Brain microvascular endothelial cell (primary cell): ENCODE results near the gene KRTAP5-4.
"Not testable (repeated sequence)": the region's sequence is repeated elsewhere in the genome, so short reads cannot be mapped to it uniquely, and the experiment has no call there.

ENCODE experiments used
- DNase-seq: peaks from one replicate; pipeline ENCODE4 v3.0.0-alpha.2; 2020
- H3K27ac ChIP-seq: fragments of 250-450 bp; sonication (Bioruptor Pico); 2 replicates; pipeline ENCODE4 v1.5.1; 2020; ENCODE audit warnings: mild to moderate bottlenecking, moderate library complexity
- H3K27me3 ChIP-seq: fragments of 250-450 bp; sonication (Bioruptor Pico); replicated peaks from 2 replicates; pipeline ENCODE4 v1.5.1; 2020; ENCODE audit warnings: mild to moderate bottlenecking
- H3K36me3 ChIP-seq: fragments of 250-450 bp; sonication (Bioruptor Pico); replicated peaks from 2 replicates; pipeline ENCODE4 v1.5.1; 2020; ENCODE audit warnings: mild to moderate bottlenecking
- H3K4me3 ChIP-seq: 2 replicates; pipeline ENCODE4 v1.5.1; 2011; ENCODE audit warnings: low read depth, mild to moderate bottlenecking, control low read depth, low read length, moderate library complexity
- CTCF ChIP-seq: IDR thresholded peaks from 2 replicates; pipeline ENCODE4 v1.5.1; 2011; ENCODE audit warnings: low read depth, mild to moderate bottlenecking, moderate library complexity, low read length, control low read depth, inconsistent platforms; ENCODE audit errors: missing control alignments
- in situ Hi-C: cut with HindIII; loops from 2 replicates; pipeline ENCODE4 v1.10.0; 2017; ENCODE audit warnings: low sequenced_read_pairs, low pct_ligation_motif_present

The KRTAP5-4 gene

GRCh38 chr11:1650918-1651262, 29.0 kb upstream of the KRTAP5-4 start:
- in situ Hi-C loops, result no loop called here
- H3K27me3 ChIP-seq, result peaks cover 14% of the 10 kb centered on the region

DNA sequence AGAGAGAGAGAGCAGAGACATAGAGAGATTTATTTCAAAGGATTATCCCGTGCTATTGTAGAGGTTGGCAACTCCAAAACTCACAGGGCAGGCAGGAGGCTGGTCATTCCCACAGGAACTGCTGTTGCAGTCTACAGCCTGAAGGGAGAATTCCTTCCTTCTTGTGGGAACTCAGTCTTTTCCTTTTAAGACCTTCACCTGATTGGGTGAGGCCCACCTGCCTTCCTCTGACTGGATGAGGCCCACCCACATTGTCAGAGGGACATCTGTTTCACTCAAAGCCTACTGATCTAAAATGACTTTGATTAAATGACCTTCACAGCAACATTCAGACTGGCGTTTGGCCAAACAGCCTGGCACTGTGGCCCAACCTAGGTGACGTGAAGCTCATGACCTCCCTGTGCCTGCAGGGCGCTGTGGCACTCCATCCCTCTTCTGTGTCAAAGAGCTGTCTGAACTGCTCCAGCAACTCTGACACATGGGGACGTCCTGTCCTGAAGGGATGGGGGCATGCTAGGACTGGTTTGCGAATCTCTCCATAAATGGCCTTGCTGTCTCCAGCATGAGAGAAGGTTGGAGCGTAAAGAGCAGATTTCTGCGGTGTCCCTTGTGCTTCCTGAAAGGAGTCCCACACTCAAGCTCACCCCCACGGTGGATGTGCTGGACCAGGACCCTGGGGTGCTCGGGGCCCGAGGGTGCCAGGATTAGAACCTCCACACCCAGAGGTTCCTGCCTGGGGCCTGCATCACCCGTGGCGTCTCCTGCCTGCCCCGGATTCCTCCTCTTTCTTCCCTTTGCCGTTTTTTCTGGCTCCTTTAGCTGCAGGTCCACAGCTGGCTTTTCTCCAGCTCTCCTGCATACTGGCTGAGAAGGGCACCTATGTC, 28.3 kb upstream of the KRTAP5-4 start:
- H3K27ac ChIP-seq, result no peak overlapping the region
- no peaks in the 10 kb centered on the region for H3K36me3 ChIP-seq
- peaks cover 12% of the 10 kb centered on the region for H3K27me3 ChIP-seq
- in situ Hi-C loops, result no loop called here
- TF ChIP-seq CTCF, result no peak
- H3K4me3 ChIP-seq, result no peak overlapping the region
- DNase-seq, result no peak

More at GRCh38 chr11:1650918-1651262, 29.0 kb upstream of the KRTAP5-4 start:
- no peak for DNase-seq
- no peaks in the 10 kb centered on the region for H3K36me3 ChIP-seq
- H3K4me3 ChIP-seq, result no peak overlapping the region
- TF ChIP-seq CTCF, result no peak
- no peak overlapping the region for H3K27ac ChIP-seq

GRCh38 chr11:1648653-1649420, 26.9 kb upstream of the KRTAP5-4 start:
- no peak for DNase-seq
- in situ Hi-C loops, result no loop called here
- Histone ChIP-seq H3K36me3 (no peaks in the 10 kb centered on the region), H3K4me3 (no peak overlapping the region), H3K27me3 (peaks cover 3% of the 10 kb centered on the region), H3K27ac (no peak overlapping the region)
- no peak for TF ChIP-seq CTCF

- Histone ChIP-seq H3K27me3 (peaks cover under 1% of the 10 kb centered on the region), H3K36me3 (no peaks in the 10 kb centered on the region), H3K4me3 (no peak overlapping the region), H3K27ac (no peak overlapping the region)
- in situ Hi-C loops, result no loop called here
- DNase-seq, result no peak
- TF ChIP-seq CTCF, result no peak
Measured at GRCh38 chr11:1647901-1648652, 26.1 kb upstream of the KRTAP5-4 start.

GRCh38 chr11:1646540-1646939, 24.6 kb upstream of the KRTAP5-4 start:
- in situ Hi-C loops, DNase-seq: not testable (repeated sequence)

GRCh38 chr11:1645357-1645821, 23.5 kb upstream of the KRTAP5-4 start:
- H3K27ac ChIP-seq, result no peak overlapping the region

More at GRCh38 chr11:1646540-1646939, 24.6 kb upstream of the KRTAP5-4 start:
- not testable (repeated sequence) for H3K4me3 ChIP-seq, H3K27ac ChIP-seq, H3K36me3 ChIP-seq, H3K27me3 ChIP-seq

More at GRCh38 chr11:1645357-1645821, 23.5 kb upstream of the KRTAP5-4 start:
- Histone ChIP-seq H3K4me3 (no peak overlapping the region), H3K36me3 (no peaks in the 10 kb centered on the region), H3K27me3 (no peaks in the 10 kb centered on the region)
- DNase-seq, result no peak
- in situ Hi-C loops, result no loop called here
- TF ChIP-seq CTCF, result no peak
